ENCODE results near the gene LUZP1. TPM values are rescaled to one million over a fixed set of nuclear protein-coding genes. Genes with fewer than 3 reads are reported as not detected.

The LUZP1 gene
- total and polyA plus RNA-seq, 10 of the 15 experiments (the other 5 are each of a cell fraction or from before 2014, with no cell fraction given), result 11.3 to 28.2 (median 17.3) TPM

GRCh38 chr1:23187637-23188036 is 19.0 kb upstream of the LUZP1 start (continued):
- no peak for TF ChIP-seq ATF2 (IDR thresholded peaks at IDR 0.05; ENCODE audit: low read length)
- TF ChIP-seq KDM1A (IDR thresholded peaks at IDR 0.05; ENCODE audit: borderline replicate concordance), result no peak
- TF ChIP-seq ZZZ3 (IDR thresholded peaks at IDR 0.05; ENCODE audit: control insufficient read depth, insufficient read length, low read depth), result no peak
- no peak for TF ChIP-seq ZNF217 (IDR thresholded peaks at IDR 0.05)
- TF ChIP-seq CREM (IDR thresholded peaks at IDR 0.05; ENCODE audit: low read depth), result no peak

- no peak overlapping the region for H3K9ac ChIP-seq (ENCODE audit: control insufficient read depth, insufficient read depth, low read length)
- ChIA-PET RAD21 (ENCODE audit: unreplicated experiment) (interaction anchor here (0.9 to 7.0 kb wide), 27 partner anchors 11 to 354 kb away, joined by 3 to 338 read pairs (median 6); partner anchors contain the start of gene LUZP1), POLR2A (interaction anchor here (0.6 to 4.5 kb wide), 3 partner anchors 83 to 309 kb away, joined by 3 to 31 read pairs (median 7); no protein-coding TSS in a partner anchor), SMC1A (ENCODE audit: uncharacterized antibody, unreplicated experiment) (interaction anchor here (0.6 to 15.5 kb wide), 29 partner anchors 9 to 481 kb away, joined by 3 to 455 read pairs (median 6); partner anchors contain the start of gene LACTBL1), CTCF (interaction anchor here (0.8 to 22.0 kb wide), 36 partner anchors 11 to 1162 kb away, joined by 3 to 961 read pairs (median 6); partner anchors contain the start of gene LACTBL1)
- ATAC-seq, result no peak
- H3K4me2 ChIP-seq (ENCODE audit: control insufficient read depth, insufficient read depth), result no peak overlapping the region
- in situ Hi-C loops (cut with MboI), result loop anchor here (5.0 kb wide), 2 partner anchors 88 to 208 kb away; no protein-coding TSS in a partner anchor
- H2AFZ ChIP-seq (ENCODE audit: control insufficient read depth, low read depth, low read length), result no peak overlapping the region
- no peaks in the 10 kb centered on the region for H3K9me3 ChIP-seq (replicated peaks; ENCODE audit: control insufficient read depth, insufficient read depth, low read length)
- no peaks in the 10 kb centered on the region for H3K36me3 ChIP-seq (ENCODE audit: control insufficient read depth in 2 of 2, insufficient read depth in 2 of 2, low read length in 1 of 2)
- no peak for FAIRE-seq
- no peaks in the 10 kb centered on the region; the same call in 1 of the 2 replicates for H3K4me1 ChIP-seq (ENCODE audit: control insufficient read depth, insufficient read depth, low read length)
- no peak overlapping the region for H3K27ac ChIP-seq (ENCODE audit: control insufficient read depth, insufficient read depth)
- H3K4me3 ChIP-seq, result no peak overlapping the region
- intact Hi-C loops (cut with micrococcal nuclease; ENCODE audit: unreplicated experiment), result no loop called here
- no TSS peak for BruUV-seq (replicated peaks)
- H3K79me2 ChIP-seq (ENCODE audit: control insufficient read depth, insufficient read depth, low read length), result no peaks in the 10 kb centered on the region
- no peaks in the 10 kb centered on the region for H3K27me3 ChIP-seq (replicated peaks in 1 of 2; ENCODE audit: control insufficient read depth in 2 of 2, insufficient read depth in 2 of 2, low read length in 1 of 2)
- no peak for DNase-seq (ENCODE audit: low read depth, low spot score)
- WGBS (ENCODE audit: insufficient coverage, insufficient replicate concordance, low lambda C conversion rate, missing lambda C conversion rate), result 40% methylated on average over 4 of the region's 4 CpGs
- no peaks in the 10 kb centered on the region for H4K20me1 ChIP-seq (ENCODE audit: control insufficient read depth, insufficient read depth)
- TF ChIP-seq TCF3 (IDR thresholded peaks at IDR 0.05; ENCODE audit: borderline replicate concordance, insufficient read depth, low read depth, low read length), result no peak
- no peak for TF ChIP-seq SIN3A (IDR thresholded peaks at IDR 0.05; ENCODE audit: low read depth, low read length)
- no peak for TF ChIP-seq PBX3 (IDR thresholded peaks at IDR 0.05; ENCODE audit: insufficient replicate concordance, low read depth, low read length)
- TF ChIP-seq SMAD1 (IDR thresholded peaks at IDR 0.05; ENCODE audit: low read depth, partially characterized antibody), result no peak
- TF ChIP-seq SUZ12 (IDR thresholded peaks at IDR 0.05; ENCODE audit: unreplicated experiment), result no peak
- TF ChIP-seq HDGF (IDR thresholded peaks at IDR 0.05), result no peak
- no peak for TF ChIP-seq ZNF207 (IDR thresholded peaks at IDR 0.05; ENCODE audit: borderline replicate concordance)
- TF ChIP-seq EP300 (IDR thresholded peaks at IDR 0.05; ENCODE audit: borderline replicate concordance in 1 of 2, control insufficient read depth in 1 of 2, low read depth in 2 of 2, low read length in 2 of 2), result no peak
- no peak for TF ChIP-seq RBBP5 (conservative IDR thresholded peaks at IDR 0.05)
- TF ChIP-seq RUNX3 (IDR thresholded peaks at IDR 0.05; ENCODE audit: low read length), result no peak
- no peak for TF ChIP-seq ATF2 (IDR thresholded peaks at IDR 0.05; ENCODE audit: low read length)
- TF ChIP-seq CHD2 (IDR thresholded peaks at IDR 0.05; ENCODE audit: borderline replicate concordance, low read depth, low read length), result no peak
- no peak for TF ChIP-seq CHD1 (IDR thresholded peaks at IDR 0.05; ENCODE audit: low read depth, low read length)
Observed at GRCh38 chr1:23185381-23185780, 16.7 kb upstream of the LUZP1 start.

Data from GM12878 (cell line).